HepG2 (cell line): ENCODE data around the gene MAVS. TPM values are rescaled to one million over a fixed set of nuclear protein-coding genes. Genes with fewer than 3 reads are reported as not detected.
A peak's percentile ranks its signal among the peaks of the same experiment; 100 is the strongest.

Experiments used
- HMG20B ChIP-seq: conservative IDR thresholded peaks from 2 replicates; pipeline ENCODE4 v1.6.1; 2016; ENCODE audit warnings: missing genetic modification reagents, missing compliant biosample characterization
- JARID2 ChIP-seq: sonication (generic); formaldehyde crosslinking; IDR thresholded peaks from 2 replicates; pipeline ENCODE4 v1.8.1; 2023; ENCODE audit warnings: missing genetic modification reagents, inconsistent platforms; ENCODE audit not compliant: insufficient replicate concordance
- MAFF ChIP-seq: IDR thresholded peaks from 2 replicates; pipeline ENCODE4 v1.6.1; 2011; ENCODE audit warnings: low read depth, low read length, improper control_type of control experiment
- PAF1 ChIP-seq: IDR thresholded peaks from 2 replicates; pipeline ENCODE4 v1.6.1; 2016; ENCODE audit warnings: missing genetic modification reagents, missing compliant biosample characterization
- PAX8 ChIP-seq: sonication (generic); formaldehyde crosslinking; IDR thresholded peaks from 2 replicates; pipeline ENCODE4 v1.8.0; 2022; ENCODE audit warnings: mild to moderate bottlenecking, missing genetic modification reagents, borderline replicate concordance
- RFX3 ChIP-seq: IDR thresholded peaks from 2 replicates; pipeline ENCODE4 v1.6.1; 2016; ENCODE audit warnings: missing biosample characterization, missing genetic modification reagents
- SIX1 ChIP-seq: sonication (generic); formaldehyde crosslinking; IDR thresholded peaks from 2 replicates; pipeline ENCODE4 v1.4.0; 2020; ENCODE audit warnings: missing genetic modification reagents, borderline replicate concordance
- SMC3 ChIP-seq: IDR thresholded peaks from 2 replicates; pipeline ENCODE4 v1.6.1; 2011; ENCODE audit warnings: low read length, improper control_type of control experiment
- SOX5 ChIP-seq: IDR thresholded peaks from 2 replicates; pipeline ENCODE4 v1.6.1; 2016; ENCODE audit warnings: borderline replicate concordance
- TAF1 ChIP-seq: sonication (generic); formaldehyde crosslinking; IDR thresholded peaks from 2 replicates; pipeline ENCODE4 v1.4.0; 2020; ENCODE audit warnings: missing genetic modification reagents
- TEAD2 ChIP-seq: sonication (generic); formaldehyde crosslinking; IDR thresholded peaks from 2 replicates; pipeline ENCODE4 v1.9.0; 2021; ENCODE audit warnings: missing genetic modification reagents
- TP53 ChIP-seq: sonication (generic); formaldehyde crosslinking; conservative IDR thresholded peaks from 2 replicates; pipeline ENCODE4 v1.4.0; 2020; ENCODE audit warnings: missing genetic modification reagents
- ZBTB7B ChIP-seq: sonication (generic); formaldehyde crosslinking; IDR thresholded peaks from 2 replicates; pipeline ENCODE4 v1.4.0; 2020; ENCODE audit warnings: missing genetic modification reagents
- ZNF292 ChIP-seq: sonication (generic); formaldehyde crosslinking; IDR thresholded peaks from 2 replicates; pipeline ENCODE4 v1.8.1; 2022; ENCODE audit warnings: mild to moderate bottlenecking, low read depth, missing genetic modification reagents, borderline replicate concordance
- ZNF3 ChIP-seq: IDR thresholded peaks from 2 replicates; pipeline ENCODE4 v1.7.0; 2017; ENCODE audit warnings: inconsistent platforms
- ZNF329 ChIP-seq: sonication (generic); formaldehyde crosslinking; IDR thresholded peaks from 2 replicates; pipeline ENCODE4 v1.9.0; 2021; ENCODE audit warnings: low read depth, mild to moderate bottlenecking, missing genetic modification reagents
- ZNF33A ChIP-seq: sonication (generic); formaldehyde crosslinking; IDR thresholded peaks from 2 replicates; pipeline ENCODE4 v1.5.1; 2020; ENCODE audit warnings: missing genetic modification reagents, mild to moderate bottlenecking, moderate library complexity, borderline replicate concordance
- ZNF432 ChIP-seq: sonication (generic); formaldehyde crosslinking; IDR thresholded peaks from 2 replicates; pipeline ENCODE4 v1.5.0; 2020; ENCODE audit warnings: missing genetic modification reagents, mild to moderate bottlenecking, borderline replicate concordance
- ZNF713 ChIP-seq: sonication (generic); formaldehyde crosslinking; IDR thresholded peaks from 2 replicates; pipeline ENCODE4 v1.4.0; 2020; ENCODE audit warnings: mild to moderate bottlenecking, missing genetic modification reagents
- ZNF781 ChIP-seq: sonication (generic); formaldehyde crosslinking; IDR thresholded peaks from 2 replicates; pipeline ENCODE4 v1.5.1; 2020; ENCODE audit warnings: borderline replicate concordance, mild to moderate bottlenecking, missing genetic modification reagents; ENCODE audit errors: not compliant biosample characterization
- polyA plus RNA-seq, 8 experiments: library from polyadenylated mRNA; depleted of rRNA in 3 of 8; stranded (reverse) in 7 of 8; unstranded in 1 of 8; fragments of >200 nt; fragmentation: Illumina TruSeq in 4 of 8; extraction: Trizol in 4 of 8; gene quantifications; 2 replicates each; pipeline versions ENCODE4 v1.2.1 to v1.2.3, GENCODE V29; 2011 to 2016; ENCODE audit warnings: low read depth in 4 of 8, missing spikeins in 1 of 8, mixed read lengths in 1 of 8; ENCODE audit not compliant: insufficient read depth in 1 of 8
- total RNA-seq, 5 experiments: library from RNA; depleted of rRNA; stranded (reverse); fragments of >200 nt; fragmentation: Illumina TruSeq; extraction: Trizol; gene quantifications; 2 replicates each; pipeline ENCODE4 v1.2.3, GENCODE V29; 2016; ENCODE audit warnings: low read depth in 1 of 5
- TF ChIP-seq, protein P1 (sequence below): sonication (generic); formaldehyde crosslinking; IDR thresholded peaks from 2 replicates; pipeline ENCODE4 v1.4.0; 2020; ENCODE audit warnings: missing genetic modification reagents
- TF ChIP-seq, protein P2 (sequence below): sonication (generic); formaldehyde crosslinking; IDR thresholded peaks from 2 replicates; pipeline ENCODE4 v1.4.0; 2020; ENCODE audit warnings: mild to moderate bottlenecking, missing genetic modification reagents
- TF ChIP-seq, protein P3 (sequence below): sonication (generic); formaldehyde crosslinking; IDR thresholded peaks from 2 replicates; pipeline ENCODE4 v1.4.0; 2020; ENCODE audit warnings: missing genetic modification reagents

The MAVS gene
- total and polyA plus RNA-seq, 2 of the 13 experiments (the other 11 are each of a cell fraction or from before 2014, with no cell fraction given), result 27.3 to 36.6 TPM

DNA sequence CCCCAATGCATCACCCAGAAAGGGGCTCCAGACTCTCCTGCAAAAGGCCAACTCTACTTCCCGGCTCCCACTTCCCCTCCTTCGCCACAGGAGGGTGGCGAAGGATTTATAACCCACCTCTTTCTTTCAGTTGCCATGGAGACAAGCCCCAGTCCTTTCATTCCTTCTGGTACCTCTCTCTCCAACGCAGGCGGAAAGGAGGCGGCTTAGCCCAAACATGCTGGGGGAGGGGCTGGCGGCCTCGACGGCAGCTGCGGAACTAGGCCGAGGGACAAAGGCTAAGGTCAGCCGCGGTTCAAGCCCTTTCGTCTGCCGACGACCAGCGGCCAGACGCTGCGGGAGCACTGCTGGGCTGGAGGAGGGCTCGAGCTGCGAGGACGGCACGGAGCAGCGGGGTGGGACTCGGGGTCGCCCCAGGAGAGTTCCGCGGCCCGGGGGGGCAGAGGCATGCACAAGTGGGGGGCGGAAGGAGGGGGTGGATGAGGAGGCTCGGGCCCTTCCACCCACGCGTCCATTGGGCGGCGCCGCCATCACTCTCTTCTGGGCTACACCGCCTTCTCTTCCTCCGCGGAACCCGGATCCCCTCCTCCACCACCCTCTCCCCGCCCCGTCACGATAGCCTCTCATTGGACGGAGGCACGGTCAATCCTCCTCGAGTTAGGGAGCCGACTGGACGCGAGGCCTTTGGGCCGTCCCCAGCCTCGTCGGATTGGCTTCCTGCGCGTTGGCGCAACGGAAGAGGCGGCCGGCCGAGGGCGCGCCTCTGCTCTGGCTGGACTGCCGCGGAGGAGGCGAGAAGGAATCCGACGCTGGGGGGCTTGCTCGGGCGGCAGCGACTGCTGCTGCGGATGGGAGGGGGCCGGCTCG lies 42.2 kb downstream of the MAVS start, which contains the start of gene PANK2 (continued):
- TF ChIP-seq, protein P1, sequence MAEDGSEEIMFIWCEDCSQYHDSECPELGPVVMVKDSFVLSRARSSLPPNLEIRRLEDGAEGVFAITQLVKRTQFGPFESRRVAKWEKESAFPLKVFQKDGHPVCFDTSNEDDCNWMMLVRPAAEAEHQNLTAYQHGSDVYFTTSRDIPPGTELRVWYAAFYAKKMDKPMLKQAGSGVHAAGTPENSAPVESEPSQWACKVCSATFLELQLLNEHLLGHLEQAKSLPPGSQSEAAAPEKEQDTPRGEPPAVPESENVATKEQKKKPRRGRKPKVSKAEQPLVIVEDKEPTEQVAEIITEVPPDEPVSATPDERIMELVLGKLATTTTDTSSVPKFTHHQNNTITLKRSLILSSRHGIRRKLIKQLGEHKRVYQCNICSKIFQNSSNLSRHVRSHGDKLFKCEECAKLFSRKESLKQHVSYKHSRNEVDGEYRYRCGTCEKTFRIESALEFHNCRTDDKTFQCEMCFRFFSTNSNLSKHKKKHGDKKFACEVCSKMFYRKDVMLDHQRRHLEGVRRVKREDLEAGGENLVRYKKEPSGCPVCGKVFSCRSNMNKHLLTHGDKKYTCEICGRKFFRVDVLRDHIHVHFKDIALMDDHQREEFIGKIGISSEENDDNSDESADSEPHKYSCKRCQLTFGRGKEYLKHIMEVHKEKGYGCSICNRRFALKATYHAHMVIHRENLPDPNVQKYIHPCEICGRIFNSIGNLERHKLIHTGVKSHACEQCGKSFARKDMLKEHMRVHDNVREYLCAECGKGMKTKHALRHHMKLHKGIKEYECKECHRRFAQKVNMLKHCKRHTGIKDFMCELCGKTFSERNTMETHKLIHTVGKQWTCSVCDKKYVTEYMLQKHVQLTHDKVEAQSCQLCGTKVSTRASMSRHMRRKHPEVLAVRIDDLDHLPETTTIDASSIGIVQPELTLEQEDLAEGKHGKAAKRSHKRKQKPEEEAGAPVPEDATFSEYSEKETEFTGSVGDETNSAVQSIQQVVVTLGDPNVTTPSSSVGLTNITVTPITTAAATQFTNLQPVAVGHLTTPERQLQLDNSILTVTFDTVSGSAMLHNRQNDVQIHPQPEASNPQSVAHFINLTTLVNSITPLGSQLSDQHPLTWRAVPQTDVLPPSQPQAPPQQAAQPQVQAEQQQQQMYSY, result no peak; the same call in 1 of the 2 replicates
- TF ChIP-seq ZNF292 (CRISPR knock-in tag), result peak; percentile 91; the same call in 1 of the 2 replicates
- peak; percentile 85 for TF ChIP-seq ZNF329 (CRISPR knock-in tag)
- TF ChIP-seq ZNF33A (CRISPR knock-in tag), result no peak
- TF ChIP-seq TP53 (CRISPR knock-in tag), result no peak
- TF ChIP-seq TEAD2 (CRISPR knock-in tag), result no peak
- TF ChIP-seq PAF1, result no peak
- TF ChIP-seq TAF1 (CRISPR knock-in tag), result peak; percentile 95
- no peak; the same call in 1 of the 2 replicates for TF ChIP-seq SOX5 (CRISPR knock-in tag)
- TF ChIP-seq MAFF, result no peak
- peak; percentile 89 for TF ChIP-seq ZNF781 (CRISPR knock-in tag)
- TF ChIP-seq PAX8 (CRISPR knock-in tag), result no peak; the same call in 1 of the 2 replicates
- TF ChIP-seq JARID2 (CRISPR knock-in tag), result no peak
- TF ChIP-seq ZBTB7B (CRISPR knock-in tag), result peak; percentile 44; the same call in 1 of the 2 replicates
- TF ChIP-seq ZNF3 (CRISPR knock-in tag), result peak; percentile 16; the same call in 1 of the 2 replicates
- no peak; the same call in 1 of the 2 replicates for TF ChIP-seq HMG20B (CRISPR knock-in tag)
- peak; percentile 61 for TF ChIP-seq SMC3
- TF ChIP-seq, protein P2, sequence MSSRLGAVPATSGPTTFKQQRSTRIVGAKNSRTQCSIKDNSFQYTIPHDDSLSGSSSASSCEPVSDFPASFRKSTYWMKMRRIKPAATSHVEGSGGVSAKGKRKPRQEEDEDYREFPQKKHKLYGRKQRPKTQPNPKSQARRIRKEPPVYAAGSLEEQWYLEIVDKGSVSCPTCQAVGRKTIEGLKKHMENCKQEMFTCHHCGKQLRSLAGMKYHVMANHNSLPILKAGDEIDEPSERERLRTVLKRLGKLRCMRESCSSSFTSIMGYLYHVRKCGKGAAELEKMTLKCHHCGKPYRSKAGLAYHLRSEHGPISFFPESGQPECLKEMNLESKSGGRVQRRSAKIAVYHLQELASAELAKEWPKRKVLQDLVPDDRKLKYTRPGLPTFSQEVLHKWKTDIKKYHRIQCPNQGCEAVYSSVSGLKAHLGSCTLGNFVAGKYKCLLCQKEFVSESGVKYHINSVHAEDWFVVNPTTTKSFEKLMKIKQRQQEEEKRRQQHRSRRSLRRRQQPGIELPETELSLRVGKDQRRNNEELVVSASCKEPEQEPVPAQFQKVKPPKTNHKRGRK (CRISPR knock-in tag), result peak; percentile 88
- TF ChIP-seq SIX1 (CRISPR knock-in tag), result peak; percentile 3; the same call in 1 of the 2 replicates
- TF ChIP-seq, protein P3, sequence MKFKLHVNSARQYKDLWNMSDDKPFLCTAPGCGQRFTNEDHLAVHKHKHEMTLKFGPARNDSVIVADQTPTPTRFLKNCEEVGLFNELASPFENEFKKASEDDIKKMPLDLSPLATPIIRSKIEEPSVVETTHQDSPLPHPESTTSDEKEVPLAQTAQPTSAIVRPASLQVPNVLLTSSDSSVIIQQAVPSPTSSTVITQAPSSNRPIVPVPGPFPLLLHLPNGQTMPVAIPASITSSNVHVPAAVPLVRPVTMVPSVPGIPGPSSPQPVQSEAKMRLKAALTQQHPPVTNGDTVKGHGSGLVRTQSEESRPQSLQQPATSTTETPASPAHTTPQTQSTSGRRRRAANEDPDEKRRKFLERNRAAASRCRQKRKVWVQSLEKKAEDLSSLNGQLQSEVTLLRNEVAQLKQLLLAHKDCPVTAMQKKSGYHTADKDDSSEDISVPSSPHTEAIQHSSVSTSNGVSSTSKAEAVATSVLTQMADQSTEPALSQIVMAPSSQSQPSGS, result peak; percentile 60
- peak; percentile 90; the same call in 1 of the 2 replicates for TF ChIP-seq ZNF713
- TF ChIP-seq ZNF432 (CRISPR knock-in tag), result no peak
- peak; percentile 93 for TF ChIP-seq RFX3
